Esophagus squamous epithelium (tissue), 5 donors: ENCODE results near the gene TNF. TPM values are rescaled to one million over a fixed set of nuclear protein-coding genes. Genes with fewer than 3 reads are reported as not detected.
A peak's percentile ranks its signal among the peaks of the same experiment; 100 is the strongest.

Experiments used
- DNase-seq: peaks from one replicate; lab custom pipeline; 2025; lab: John Stamatoyannopoulos, UW
- H3K27ac ChIP-seq, 4 donors: fragments of 200-600 bp; sonication (generic); one replicate each; pipeline ENCODE4 v1.5.1; 2016 to 2019; ENCODE audit warnings: mild to moderate bottlenecking in 1 of 4
- H3K27me3 ChIP-seq, 4 donors: fragments of 200-600 bp; sonication (generic); 1 replicate in 3 of 4; 2 replicates in 1 of 4; pipeline versions ENCODE4 v1.5.1 to v1.6.0; 2017 to 2021; ENCODE audit warnings: antibody characterized with exemption in 1 of 4
- H3K36me3 ChIP-seq, 3 donors: fragments of 200-600 bp; sonication (generic); one replicate each; pipeline ENCODE4 v1.5.1; 2016 to 2019
- H3K4me1 ChIP-seq, 3 donors: fragments of 200-600 bp; sonication (generic); one replicate each; pipeline ENCODE4 v1.5.1; 2017 to 2019
- H3K4me3 ChIP-seq, 4 donors: fragments of 200-600 bp; sonication (generic); 1 replicate in 3 of 4; 2 replicates in 1 of 4; pipeline ENCODE4 v1.5.1; 2016 to 2019; ENCODE audit warnings: mild to moderate bottlenecking in 2 of 4, moderate library complexity in 1 of 4
- H3K9me3 ChIP-seq, 3 donors: fragments of 200-600 bp; sonication (generic); one replicate each; pipeline ENCODE4 v1.5.1; 2016 to 2019
- CTCF ChIP-seq, 6 experiments: fragments of 450-650 bp in 4 of 6; fragments of 200-600 bp in 2 of 6; sonication (generic) in 2 of 6; IDR thresholded peaks; one replicate each; pipeline ENCODE4 v1.5.1; 2016 to 2019; ENCODE audit warnings: antibody characterized with exemption in 6 of 6, mild to moderate bottlenecking in 4 of 6, moderate library complexity in 4 of 6
- POLR2A ChIP-seq, 4 donors: fragments of 450-650 bp; IDR thresholded peaks; one replicate each; pipeline ENCODE4 v1.6.1; 2017; ENCODE audit warnings: antibody characterized with exemption in 4 of 4, mild to moderate bottlenecking in 4 of 4, moderate library complexity in 3 of 4
- WGBS, 2 donors: methylation state at CpG; one replicate each; pipeline ENCODE4 v1.1.5; 2018; 5-methylcytosine and 5-hydroxymethylcytosine counted together
- intact Hi-C: fragments of 100-400 bp; cut with DNase I; formaldehyde crosslinking; loops from one replicate; pipeline ENCODE4 v1.15.0; 2022
- total RNA-seq, 4 donors: library from RNA; depleted of rRNA; stranded (reverse); fragments of >200 nt; gene quantifications; one replicate each; pipeline ENCODE4 v1.1.0, GENCODE V29; 2016
- donor health status: DM: yes; HTN: yes; CAD: no.

TNF gene
- total RNA-seq, 4 donors from 2014 or later, result 0.27 to 0.95 (median 0.61) TPM; not detected in 1

GRCh38 chr6:31577579-31577966 is 2.2 kb downstream of the TNF start:
- Histone ChIP-seq H3K27ac (no peak overlapping the region), H3K9me3 (no peaks in the 10 kb centered on the region), H3K36me3 (no peaks in the 10 kb centered on the region), H3K4me3 (peak overlapping the region in 2 of 4 donors; percentile 37 to 38), H3K4me1 (peaks cover 15 to 34% (median 16%) of the 10 kb centered on the region in 3 donors), H3K27me3 (peaks cover 0 to 15% (median 0%) of the 10 kb centered on the region in 4 donors)
- intact Hi-C loops, result no loop called here
- no peak for TF ChIP-seq POLR2A (IDR thresholded peaks at IDR 0.05)
- no peak for TF ChIP-seq CTCF (IDR thresholded peaks at IDR 0.05)
- WGBS, 2 donors, result 68 to 94% methylated on average over 2 to 3 of the region's 3 CpGs
- no peak for DNase-seq

- DNase-seq, result no peak
- 53 to 67% methylated on average over 11 of the region's 12 CpGs for WGBS, 2 donors
- intact Hi-C loops, result no loop called here
Measured at GRCh38 chr6:31578184-31579118, 3.1 kb downstream of the TNF start.

GRCh38 chr6:31579119-31579505 is 3.7 kb downstream of the TNF start:
- WGBS, 2 donors, result 78 to 87% methylated on average over 3 of the region's 3 CpGs
- H3K4me3 ChIP-seq, result no peak overlapping the region
- no peaks in the 10 kb centered on the region for H3K36me3 ChIP-seq
- no peak for DNase-seq
- intact Hi-C loops, result no loop called here
- H3K9me3 ChIP-seq, result no peaks in the 10 kb centered on the region
- TF ChIP-seq CTCF (IDR thresholded peaks at IDR 0.05) (no peak), POLR2A (IDR thresholded peaks at IDR 0.05) (no peak)
- no peak overlapping the region for H3K27ac ChIP-seq
- H3K4me1 ChIP-seq, result peaks cover 16 to 37% (median 18%) of the 10 kb centered on the region in 3 donors
- peaks cover 0 to 12% (median 0%) of the 10 kb centered on the region in 4 donors for H3K27me3 ChIP-seq

More at GRCh38 chr6:31578184-31579118, 3.1 kb downstream of the TNF start:
- TF ChIP-seq POLR2A (IDR thresholded peaks at IDR 0.05) (no peak), CTCF (IDR thresholded peaks at IDR 0.05) (no peak)
- Histone ChIP-seq H3K36me3 (no peaks in the 10 kb centered on the region), H3K27ac (no peak overlapping the region), H3K27me3 (peaks cover 0 to 15% (median 0%) of the 10 kb centered on the region in 4 donors), H3K4me3 (no peak overlapping the region), H3K9me3 (no peaks in the 10 kb centered on the region), H3K4me1 (peaks cover 16 to 37% (median 18%) of the 10 kb centered on the region in 3 donors)

- intact Hi-C loops, result no loop called here
- no peak for DNase-seq
- 83% methylated on average over 6 to 8 of the region's 8 CpGs for WGBS, 2 donors
- peak overlapping the region in 2 of 4 donors; percentile 81 to 87 for H3K27ac ChIP-seq
- peak overlapping the region in 3 of 4 donors; percentile 72 to 84 (median 82) for H3K4me3 ChIP-seq
- no peak for TF ChIP-seq CTCF (IDR thresholded peaks at IDR 0.05)
- no peak for TF ChIP-seq POLR2A (IDR thresholded peaks at IDR 0.05)
- no peaks in the 10 kb centered on the region for H3K9me3 ChIP-seq
- H3K27me3 ChIP-seq, result peaks cover 0 to 9% (median 0%) of the 10 kb centered on the region in 4 donors
- no peaks in the 10 kb centered on the region for H3K36me3 ChIP-seq
- peaks cover 16 to 37% (median 18%) of the 10 kb centered on the region in 3 donors for H3K4me1 ChIP-seq
Measured at GRCh38 chr6:31579546-31580437, 4.4 kb downstream of the TNF start.
